ENCODE results near the gene SPRED3.
"Not testable (repeated sequence)": the region's sequence is repeated elsewhere in the genome, so short reads cannot be mapped to it uniquely, and the experiment has no call there.

SPRED3 gene

GRCh38 chr19:38388349-38389100, at the start of gene SPRED3:
TSS of gene SPRED3 (plus strand) at chr19:38388697. CDS start at chr19:38390303, 1,606 bp downstream.
- DNase-seq (ENCODE audit: low read depth): no peak

GRCh38 chr19:38339011-38339410, 49.5 kb upstream of the SPRED3 start:
- DNase-seq (ENCODE audit: low read depth): not testable (repeated sequence)

GRCh38 chr19:38340927-38341326, 47.6 kb upstream of the SPRED3 start:
- no peak for DNase-seq (ENCODE audit: low read depth)

GRCh38 chr19:38346837-38347236, 41.7 kb upstream of the SPRED3 start:
- no peak for DNase-seq (ENCODE audit: low read depth)

- DNase-seq (ENCODE audit: low read depth): no peak
Measured at GRCh38 chr19:38350883-38351282, 37.6 kb upstream of the SPRED3 start.

- DNase-seq (ENCODE audit: low read depth): no peak
Measured at GRCh38 chr19:38351865-38352395, 36.6 kb upstream of the SPRED3 start.

GRCh38 chr19:38352611-38353010, 35.9 kb upstream of the SPRED3 start:
- no peak for DNase-seq (ENCODE audit: low read depth)

- no peak for DNase-seq (ENCODE audit: low read depth)
Measured at GRCh38 chr19:38355728-38356725, 32.5 kb upstream of the SPRED3 start.

- DNase-seq (ENCODE audit: low read depth): no peak
Measured at GRCh38 chr19:38358071-38358470, 30.4 kb upstream of the SPRED3 start.

- no peak for DNase-seq (ENCODE audit: low read depth)
Measured at GRCh38 chr19:38359242-38360021, 29.1 kb upstream of the SPRED3 start.

- no peak for DNase-seq (ENCODE audit: low read depth)
Measured at GRCh38 chr19:38360351-38360750, 28.1 kb upstream of the SPRED3 start.

- no peak for DNase-seq (ENCODE audit: low read depth)
Measured at GRCh38 chr19:38360839-38361631, 27.5 kb upstream of the SPRED3 start.

- DNase-seq (ENCODE audit: low read depth): peak; percentile 48
Measured at GRCh38 chr19:38361633-38362075, 26.8 kb upstream of the SPRED3 start.

GRCh38 chr19:38362076-38362945, 26.2 kb upstream of the SPRED3 start:
- DNase-seq (ENCODE audit: low read depth): peak; percentile 62

GRCh38 chr19:38362946-38363688, 25.4 kb upstream of the SPRED3 start:
- DNase-seq (ENCODE audit: low read depth): not testable (repeated sequence)

- DNase-seq (ENCODE audit: low read depth): no peak
Measured at GRCh38 chr19:38367041-38367440, 21.5 kb upstream of the SPRED3 start.

GRCh38 chr19:38369584-38369983, 18.9 kb upstream of the SPRED3 start:
- DNase-seq (ENCODE audit: low read depth): no peak

GRCh38 chr19:38370299-38370698, 18.2 kb upstream of the SPRED3 start:
- DNase-seq (ENCODE audit: low read depth): no peak

- no peak for DNase-seq (ENCODE audit: low read depth)
Measured at GRCh38 chr19:38371081-38371480, 17.4 kb upstream of the SPRED3 start.
